Smooth muscle cell (in vitro differentiated cells): ENCODE results near the gene THAP10. TPM values are rescaled to one million over a fixed set of nuclear protein-coding genes. Genes with fewer than 3 reads are reported as not detected.

Source experiments
- DNase-seq: peaks from one replicate; lab custom pipeline; 2025; ENCODE audit not compliant: unreplicated experiment; lab: John Stamatoyannopoulos, UW
- H2AFZ ChIP-seq: fragments of 200-600 bp; sonication (generic); 2 replicates; pipeline ENCODE4 v1.6.0; 2016; ENCODE audit warnings: antibody characterized with exemption, low read depth, mild to moderate bottlenecking
- H3F3A ChIP-seq: fragments of 200-600 bp; sonication (generic); 2 replicates; pipeline ENCODE4 v1.6.0; 2017; ENCODE audit warnings: antibody characterized with exemption, low read depth
- H3K27ac ChIP-seq: fragments of 200-600 bp; sonication (generic); 2 replicates; pipeline ENCODE4 v1.5.1; 2016; ENCODE audit warnings: low read depth, mild to moderate bottlenecking
- H3K27me3 ChIP-seq: fragments of 200-600 bp; sonication (generic); 2 replicates; pipeline ENCODE4 v1.6.1; 2016; ENCODE audit warnings: low read depth, mild to moderate bottlenecking
- H3K36me3 ChIP-seq: fragments of 200-600 bp; sonication (generic); 2 replicates; pipeline ENCODE4 v1.5.1; 2016; ENCODE audit warnings: low read depth
- H3K4me1 ChIP-seq: fragments of 200-600 bp; sonication (generic); 2 replicates; pipeline ENCODE4 v1.5.1; 2016; ENCODE audit warnings: low read depth
- H3K4me2 ChIP-seq: fragments of 200-600 bp; sonication (generic); 2 replicates; pipeline ENCODE4 v1.6.0; 2016; ENCODE audit warnings: mild to moderate bottlenecking
- H3K4me3 ChIP-seq: fragments of 200-600 bp; sonication (generic); 2 replicates; pipeline ENCODE4 v1.5.1; 2016; ENCODE audit warnings: mild to moderate bottlenecking
- H3K79me2 ChIP-seq: fragments of 200-600 bp; sonication (generic); 2 replicates; pipeline ENCODE4 v1.6.0; 2016; ENCODE audit warnings: low read depth, mild to moderate bottlenecking
- H3K9ac ChIP-seq: fragments of 200-600 bp; sonication (generic); 2 replicates; pipeline ENCODE4 v1.6.0; 2016; ENCODE audit warnings: low read depth
- H3K9me3 ChIP-seq: fragments of 200-600 bp; sonication (generic); replicated peaks from 2 replicates; pipeline ENCODE4 v1.5.1; 2016; ENCODE audit warnings: low read depth
- H4K20me1 ChIP-seq: fragments of 200-600 bp; sonication (generic); 2 replicates; pipeline ENCODE4 v1.6.0; 2016; ENCODE audit warnings: low read depth
- WGBS: methylation state at CpG from one replicate; pipeline ENCODE4 v1.1.7; 2016; ENCODE audit warnings: low lambda C conversion rate; 5-methylcytosine and 5-hydroxymethylcytosine counted together
- polyA plus RNA-seq: library from polyadenylated mRNA; unstranded; fragments of >200 nt; fragmentation: Nextera tagmentation; extraction: Ambion mirVana; gene quantifications from 2 replicates; pipeline ENCODE4 v1.2.1, GENCODE V29; 2016
- total RNA-seq: library from RNA; depleted of rRNA; stranded (reverse); fragments of >200 nt; gene quantifications from 2 replicates; pipeline ENCODE4 v1.2.3, GENCODE V29; 2014
- TF ChIP-seq, protein P1 (sequence below): fragments of 200-600 bp; sonication (generic); IDR thresholded peaks from 2 replicates; pipeline ENCODE4 v1.5.1; 2017; ENCODE audit warnings: borderline replicate concordance, mild to moderate bottlenecking, antibody characterized with exemption; ENCODE audit not compliant: insufficient read depth, poor library complexity, severe bottlenecking

The THAP10 gene
- total RNA-seq (2.0 and 4.0 TPM in 2 replicates), polyA plus RNA-seq (0.31 and 2.1 TPM in 2 replicates)

DNA sequence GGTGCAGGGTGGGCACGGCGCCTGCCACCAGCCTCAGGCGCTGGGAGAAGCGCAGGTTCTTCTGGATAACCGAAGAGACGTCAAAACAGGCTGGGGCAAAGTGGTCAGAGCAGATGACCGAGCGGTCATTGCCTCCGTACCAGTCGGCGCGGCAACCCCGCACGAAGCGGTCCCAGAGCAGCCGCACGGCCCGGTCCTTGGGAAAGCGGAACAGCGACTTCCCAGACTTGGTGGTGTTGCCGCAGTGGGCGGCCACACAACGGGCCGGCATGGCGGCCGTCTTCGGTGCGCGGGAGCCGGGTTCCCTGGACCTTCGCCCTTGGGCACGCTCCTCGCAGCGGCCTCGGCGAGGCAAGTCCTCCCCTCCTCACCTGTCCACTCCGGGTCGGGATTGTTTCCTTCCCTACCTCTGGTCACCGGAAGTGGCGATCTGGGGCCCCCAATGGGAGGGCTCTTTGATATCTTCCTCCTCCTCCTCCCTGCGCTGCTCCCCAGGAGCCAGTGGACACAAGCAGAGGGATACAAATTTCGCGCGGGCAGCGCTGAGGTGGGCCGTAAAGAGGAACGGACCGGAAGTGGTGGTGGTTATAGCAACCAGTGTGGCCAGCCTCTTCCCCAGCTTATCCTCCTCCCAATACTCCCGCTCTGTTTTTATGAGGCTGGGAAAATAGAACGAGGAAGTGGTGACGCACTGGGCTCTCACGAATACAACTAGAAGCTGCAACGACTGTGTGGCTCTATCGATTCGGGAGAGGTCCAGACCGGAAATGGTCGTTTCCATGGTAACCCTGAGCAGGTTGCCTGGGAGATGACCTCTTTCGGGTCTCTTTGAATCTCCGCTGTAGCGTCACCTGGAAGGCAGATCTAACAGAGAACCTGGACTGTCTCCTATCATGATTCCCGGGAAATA, at the start of gene THAP10, which contains the start of gene LRRC49:
THAP10 (minus strand) TSS at position 432 of the 910 bp plus-strand sequence; CDS start at position 271, 161 bp downstream.
LRRC49 (plus strand) TSS at position 825 of the 910 bp plus-strand sequence; CDS start at position 894, 69 bp downstream.
- Histone ChIP-seq H3K79me2 (no peaks in the 10 kb centered on the region), H3K4me1 (peaks cover 11% of the 10 kb centered on the region), H3K4me2 (peak within 1 kb of the TSS; percentile 89), H3K9ac (peak within 1 kb of the TSS; percentile 65), H3K4me3 (peak within 1 kb of the TSS; percentile 55), H3K9me3 (no peaks in the 10 kb centered on the region), H4K20me1 (no peaks in the 10 kb centered on the region), H3K27ac (peak within 1 kb of the TSS; percentile 63), H3F3A (peaks cover 10% of the 10 kb centered on the region), H2AFZ (peak within 1 kb of the TSS; percentile 92), H3K27me3 (no peaks in the 10 kb centered on the region), H3K36me3 (no peaks in the 10 kb centered on the region)
- TF ChIP-seq, protein P1, sequence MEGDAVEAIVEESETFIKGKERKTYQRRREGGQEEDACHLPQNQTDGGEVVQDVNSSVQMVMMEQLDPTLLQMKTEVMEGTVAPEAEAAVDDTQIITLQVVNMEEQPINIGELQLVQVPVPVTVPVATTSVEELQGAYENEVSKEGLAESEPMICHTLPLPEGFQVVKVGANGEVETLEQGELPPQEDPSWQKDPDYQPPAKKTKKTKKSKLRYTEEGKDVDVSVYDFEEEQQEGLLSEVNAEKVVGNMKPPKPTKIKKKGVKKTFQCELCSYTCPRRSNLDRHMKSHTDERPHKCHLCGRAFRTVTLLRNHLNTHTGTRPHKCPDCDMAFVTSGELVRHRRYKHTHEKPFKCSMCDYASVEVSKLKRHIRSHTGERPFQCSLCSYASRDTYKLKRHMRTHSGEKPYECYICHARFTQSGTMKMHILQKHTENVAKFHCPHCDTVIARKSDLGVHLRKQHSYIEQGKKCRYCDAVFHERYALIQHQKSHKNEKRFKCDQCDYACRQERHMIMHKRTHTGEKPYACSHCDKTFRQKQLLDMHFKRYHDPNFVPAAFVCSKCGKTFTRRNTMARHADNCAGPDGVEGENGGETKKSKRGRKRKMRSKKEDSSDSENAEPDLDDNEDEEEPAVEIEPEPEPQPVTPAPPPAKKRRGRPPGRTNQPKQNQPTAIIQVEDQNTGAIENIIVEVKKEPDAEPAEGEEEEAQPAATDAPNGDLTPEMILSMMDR, result no peak
- WGBS, result 1% methylated on average over 61 of the region's 61 CpGs
- DNase-seq, result peak; percentile 47

DNA sequence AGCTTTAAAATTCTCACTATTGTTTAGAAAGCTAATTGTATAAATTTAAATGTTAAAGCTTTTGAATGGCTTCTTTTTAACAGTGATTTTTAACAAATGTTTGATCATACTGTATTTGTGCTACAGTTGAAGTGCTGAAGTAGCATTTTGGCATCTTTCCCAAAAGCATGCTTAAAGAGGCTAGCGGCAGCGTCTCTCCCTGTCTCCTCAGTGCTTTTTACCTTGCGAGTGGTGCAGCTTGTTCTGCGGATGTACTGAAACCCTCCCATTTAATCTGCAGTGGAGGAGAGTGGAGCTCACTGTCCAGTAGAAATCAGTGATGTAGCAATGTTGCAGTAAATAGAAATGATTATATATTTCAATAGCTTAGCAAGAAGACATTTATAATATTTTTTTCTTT, 44.1 kb upstream of the THAP10 start:
- H3K4me2 ChIP-seq, result no peak overlapping the region
- no peaks in the 10 kb centered on the region for H3F3A ChIP-seq
- no peaks in the 10 kb centered on the region for H3K4me1 ChIP-seq
- H3K36me3 ChIP-seq, result no peaks in the 10 kb centered on the region
- H3K4me3 ChIP-seq, result no peak overlapping the region
- no peak for DNase-seq
- H3K27me3 ChIP-seq, result no peaks in the 10 kb centered on the region
- H3K9me3 ChIP-seq, result no peaks in the 10 kb centered on the region
- no peak overlapping the region for H3K9ac ChIP-seq
- no peak overlapping the region for H2AFZ ChIP-seq
- WGBS, result 87% methylated on average over 4 of the region's 4 CpGs
- H4K20me1 ChIP-seq, result no peaks in the 10 kb centered on the region
- no peak overlapping the region for H3K27ac ChIP-seq
- no peaks in the 10 kb centered on the region for H3K79me2 ChIP-seq
- TF ChIP-seq, protein P1, result no peak

DNA sequence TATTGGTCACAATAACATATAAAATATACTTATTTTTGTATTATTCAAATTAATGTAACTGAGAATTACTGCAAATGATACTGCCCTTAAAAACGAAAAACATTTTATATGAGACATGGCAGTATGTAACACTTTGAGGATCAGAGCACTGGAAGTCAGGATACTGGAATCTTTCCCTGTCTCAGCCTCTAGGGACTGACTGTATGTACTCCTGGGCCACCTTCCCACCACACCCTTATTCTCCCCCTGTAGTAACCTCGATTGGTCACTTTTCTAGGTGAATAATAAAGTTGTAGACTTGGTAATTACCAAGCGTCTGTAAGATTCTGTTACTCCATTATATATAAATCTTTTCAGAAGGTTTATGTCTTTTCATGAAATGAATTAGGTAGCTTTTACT, 43.4 kb upstream of the THAP10 start:
- Histone ChIP-seq H3K4me3 (no peak overlapping the region), H3F3A (no peaks in the 10 kb centered on the region), H4K20me1 (no peaks in the 10 kb centered on the region), H3K27ac (no peak overlapping the region), H3K36me3 (no peaks in the 10 kb centered on the region), H3K4me1 (no peaks in the 10 kb centered on the region), H3K9ac (no peak overlapping the region), H3K4me2 (no peak overlapping the region), H3K9me3 (no peaks in the 10 kb centered on the region), H3K79me2 (no peaks in the 10 kb centered on the region), H3K27me3 (no peaks in the 10 kb centered on the region), H2AFZ (no peak overlapping the region)
- TF ChIP-seq, protein P1, result no peak
- DNase-seq, result no peak
- WGBS, result 85% methylated on average over 3 of the region's 3 CpGs
